Measurements from ENCODE around the gene NUTF2. TPM values are rescaled to one million over a fixed set of nuclear protein-coding genes. Genes with fewer than 3 reads are reported as not detected.

Gene NUTF2
- total and polyA plus RNA-seq, 2 experiments from 2014 or later, result 100 to 197 TPM

DNA sequence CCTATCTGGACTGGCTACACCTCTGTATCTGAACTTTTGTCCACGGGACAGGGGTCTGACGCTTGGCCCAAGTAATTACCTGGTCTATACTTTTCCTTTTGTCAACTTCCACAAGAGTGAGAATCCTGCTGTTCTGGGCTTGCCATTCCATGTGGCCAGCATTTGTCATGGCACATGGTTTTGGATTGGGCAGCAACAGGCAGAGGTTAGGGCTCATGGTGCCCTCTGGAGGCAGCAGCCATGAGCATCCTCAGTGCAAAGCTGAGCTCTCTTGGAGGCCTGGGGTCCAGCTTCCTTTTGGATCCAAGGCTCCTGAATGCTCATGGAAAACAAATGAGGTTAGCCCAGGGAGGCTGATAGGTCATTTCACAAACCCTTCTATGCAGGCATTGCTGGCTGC, 18.6 kb downstream of the NUTF2 start:
- Histone ChIP-seq H3K9me3 (ENCODE audit: low read depth) (no peaks in the 10 kb centered on the region), H3K36me3 (replicated peaks; ENCODE audit: insufficient read depth, low read depth) (no peaks in the 10 kb centered on the region), H3K27ac (no peak overlapping the region), H3K4me1 (ENCODE audit: insufficient read depth) (peaks cover 3% of the 10 kb centered on the region), H3K4me3 (no peak overlapping the region), H3K9me2 (replicated peaks; ENCODE audit: insufficient read depth) (no peaks in the 10 kb centered on the region), H3K27me3 (no peaks in the 10 kb centered on the region), H2AFZ (no peak overlapping the region), H3K79me2 (peaks cover 72% of the 10 kb centered on the region), H4K20me1 (ENCODE audit: insufficient read depth, poor library complexity, severe bottlenecking) (peaks cover 43% of the 10 kb centered on the region), H3K4me2 (no peak overlapping the region)
- DNase-seq (ENCODE audit: low spot score), result no peak
- TF ChIP-seq, protein P1, sequence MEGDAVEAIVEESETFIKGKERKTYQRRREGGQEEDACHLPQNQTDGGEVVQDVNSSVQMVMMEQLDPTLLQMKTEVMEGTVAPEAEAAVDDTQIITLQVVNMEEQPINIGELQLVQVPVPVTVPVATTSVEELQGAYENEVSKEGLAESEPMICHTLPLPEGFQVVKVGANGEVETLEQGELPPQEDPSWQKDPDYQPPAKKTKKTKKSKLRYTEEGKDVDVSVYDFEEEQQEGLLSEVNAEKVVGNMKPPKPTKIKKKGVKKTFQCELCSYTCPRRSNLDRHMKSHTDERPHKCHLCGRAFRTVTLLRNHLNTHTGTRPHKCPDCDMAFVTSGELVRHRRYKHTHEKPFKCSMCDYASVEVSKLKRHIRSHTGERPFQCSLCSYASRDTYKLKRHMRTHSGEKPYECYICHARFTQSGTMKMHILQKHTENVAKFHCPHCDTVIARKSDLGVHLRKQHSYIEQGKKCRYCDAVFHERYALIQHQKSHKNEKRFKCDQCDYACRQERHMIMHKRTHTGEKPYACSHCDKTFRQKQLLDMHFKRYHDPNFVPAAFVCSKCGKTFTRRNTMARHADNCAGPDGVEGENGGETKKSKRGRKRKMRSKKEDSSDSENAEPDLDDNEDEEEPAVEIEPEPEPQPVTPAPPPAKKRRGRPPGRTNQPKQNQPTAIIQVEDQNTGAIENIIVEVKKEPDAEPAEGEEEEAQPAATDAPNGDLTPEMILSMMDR (IDR thresholded peaks at IDR 0.05; ENCODE audit: poor library complexity), result peak; percentile 36
- TF ChIP-seq EZH2 (IDR thresholded peaks at IDR 0.05; ENCODE audit: borderline replicate concordance) (no peak), EZH2phosphoT487 (IDR thresholded peaks at IDR 0.05; ENCODE audit: low read depth, severe bottlenecking, unreplicated experiment) (no peak)
- 100% methylated on average over 2 of the region's 2 CpGs for WGBS (ENCODE audit: low lambda C conversion rate, missing lambda C conversion rate)

DNA sequence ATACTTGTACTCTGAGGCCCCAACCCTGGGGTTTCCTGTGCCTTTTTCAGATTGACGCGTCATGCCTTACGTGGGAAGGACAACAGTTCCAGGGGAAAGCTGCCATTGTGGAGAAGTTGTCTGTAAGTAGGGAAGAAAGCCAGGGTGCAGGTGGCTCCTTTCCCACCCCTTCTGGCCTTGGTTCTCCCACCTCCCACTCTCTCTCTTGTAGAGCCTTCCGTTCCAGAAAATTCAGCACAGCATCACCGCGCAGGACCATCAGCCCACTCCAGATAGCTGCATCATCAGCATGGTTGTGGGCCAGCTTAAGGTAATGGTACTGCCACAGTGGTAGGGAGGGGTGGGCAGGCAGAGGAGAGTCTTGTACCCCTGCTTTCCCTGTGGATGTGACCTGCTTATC, 21.6 kb downstream of the NUTF2 start:
- no peaks in the 10 kb centered on the region for H3K36me3 ChIP-seq (replicated peaks; ENCODE audit: insufficient read depth, low read depth)
- peaks cover 13% of the 10 kb centered on the region for H4K20me1 ChIP-seq (ENCODE audit: insufficient read depth, poor library complexity, severe bottlenecking)
- no peak overlapping the region for H3K4me3 ChIP-seq
- H3K27ac ChIP-seq, result no peak overlapping the region
- H3K9me2 ChIP-seq (replicated peaks; ENCODE audit: insufficient read depth), result no peaks in the 10 kb centered on the region
- TF ChIP-seq EZH2 (IDR thresholded peaks at IDR 0.05; ENCODE audit: borderline replicate concordance) (no peak), EZH2phosphoT487 (IDR thresholded peaks at IDR 0.05; ENCODE audit: low read depth, severe bottlenecking, unreplicated experiment) (no peak)
- TF ChIP-seq, protein P1 (IDR thresholded peaks at IDR 0.05; ENCODE audit: poor library complexity), result no peak
- H3K4me1 ChIP-seq (ENCODE audit: insufficient read depth), result no peaks in the 10 kb centered on the region
- no peak overlapping the region for H3K4me2 ChIP-seq
- 95% methylated on average over 6 of the region's 6 CpGs for WGBS (ENCODE audit: low lambda C conversion rate, missing lambda C conversion rate)
- no peaks in the 10 kb centered on the region for H3K9me3 ChIP-seq (ENCODE audit: low read depth)
- no peak overlapping the region for H2AFZ ChIP-seq
- H3K27me3 ChIP-seq, result no peaks in the 10 kb centered on the region
- peaks cover 46% of the 10 kb centered on the region for H3K79me2 ChIP-seq
- no peak for DNase-seq (ENCODE audit: low spot score)

DNA sequence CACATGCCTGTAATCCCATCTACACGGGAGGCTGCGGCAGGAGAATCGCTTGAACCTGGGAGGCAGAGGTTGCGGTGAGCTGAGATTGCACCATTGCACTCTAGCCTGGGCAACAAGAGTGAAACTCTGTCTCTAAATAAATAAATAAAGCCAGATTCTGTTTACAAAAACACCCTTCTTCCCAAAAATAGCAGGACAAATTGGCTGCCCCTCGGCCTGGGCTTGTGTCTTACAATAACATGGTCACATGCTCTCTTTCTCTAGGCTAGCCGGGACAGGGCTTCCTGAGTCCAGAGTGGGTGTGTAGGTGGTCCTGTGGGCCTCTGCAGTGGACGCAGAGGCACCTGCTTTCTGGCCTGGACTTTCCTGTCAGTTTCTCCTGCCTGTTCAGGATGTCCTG, 22.9 kb downstream of the NUTF2 start:
- H2AFZ ChIP-seq, result no peak overlapping the region
- peaks cover 47% of the 10 kb centered on the region for H3K79me2 ChIP-seq
- H3K27me3 ChIP-seq, result no peaks in the 10 kb centered on the region
- H3K27ac ChIP-seq, result no peak overlapping the region
- H3K4me1 ChIP-seq (ENCODE audit: insufficient read depth), result peaks cover 7% of the 10 kb centered on the region
- peaks cover 14% of the 10 kb centered on the region for H4K20me1 ChIP-seq (ENCODE audit: insufficient read depth, poor library complexity, severe bottlenecking)
- no peak for TF ChIP-seq EZH2 (IDR thresholded peaks at IDR 0.05; ENCODE audit: borderline replicate concordance)
- no peak for TF ChIP-seq EZH2phosphoT487 (IDR thresholded peaks at IDR 0.05; ENCODE audit: low read depth, severe bottlenecking, unreplicated experiment)
- TF ChIP-seq, protein P1 (IDR thresholded peaks at IDR 0.05; ENCODE audit: poor library complexity), result no peak
- no peak for DNase-seq (ENCODE audit: low spot score)
- no peak overlapping the region for H3K4me3 ChIP-seq
- WGBS (ENCODE audit: low lambda C conversion rate, missing lambda C conversion rate), result 93% methylated on average over 7 of the region's 7 CpGs
- no peak overlapping the region for H3K4me2 ChIP-seq
- no peaks in the 10 kb centered on the region for H3K36me3 ChIP-seq (replicated peaks; ENCODE audit: insufficient read depth, low read depth)
- no peaks in the 10 kb centered on the region for H3K9me3 ChIP-seq (ENCODE audit: low read depth)
- no peaks in the 10 kb centered on the region for H3K9me2 ChIP-seq (replicated peaks; ENCODE audit: insufficient read depth)

DNA sequence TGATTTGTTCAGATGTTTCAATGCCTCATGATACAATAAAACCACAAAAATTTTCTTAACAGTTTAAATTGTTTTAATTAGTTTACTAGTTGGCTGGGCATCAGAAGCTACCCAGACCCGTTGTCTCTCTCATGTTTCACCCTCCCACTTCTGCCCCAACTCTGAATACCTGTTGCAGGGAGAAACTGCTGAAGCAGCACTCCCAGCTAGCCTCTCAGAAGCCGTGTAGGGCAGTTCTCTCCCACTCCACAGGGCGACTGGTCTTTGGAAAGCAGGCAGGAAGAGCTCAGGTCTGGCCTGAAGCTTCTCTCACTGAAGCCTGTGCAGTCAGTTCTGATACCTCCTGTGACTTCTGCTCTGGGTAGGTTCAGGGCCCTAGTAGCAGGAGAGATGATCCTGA, 24.5 kb downstream of the NUTF2 start:
- no peaks in the 10 kb centered on the region for H3K36me3 ChIP-seq (replicated peaks; ENCODE audit: insufficient read depth, low read depth)
- peaks cover 50% of the 10 kb centered on the region for H3K79me2 ChIP-seq
- H3K27ac ChIP-seq, result no peak overlapping the region

More for the DNA sequence above, 24.5 kb downstream of the NUTF2 start:
- DNase-seq (ENCODE audit: low spot score), result no peak
- H2AFZ ChIP-seq, result no peak overlapping the region
- peaks cover 21% of the 10 kb centered on the region for H4K20me1 ChIP-seq (ENCODE audit: insufficient read depth, poor library complexity, severe bottlenecking)
- TF ChIP-seq EZH2 (IDR thresholded peaks at IDR 0.05; ENCODE audit: borderline replicate concordance), result no peak
- 79% methylated on average over 3 of the region's 3 CpGs for WGBS (ENCODE audit: low lambda C conversion rate, missing lambda C conversion rate)
- no peaks in the 10 kb centered on the region for H3K27me3 ChIP-seq
- H3K9me3 ChIP-seq (ENCODE audit: low read depth), result no peaks in the 10 kb centered on the region
- no peak overlapping the region for H3K4me2 ChIP-seq
- no peaks in the 10 kb centered on the region for H3K9me2 ChIP-seq (replicated peaks; ENCODE audit: insufficient read depth)
- peaks cover 10% of the 10 kb centered on the region for H3K4me1 ChIP-seq (ENCODE audit: insufficient read depth)
- H3K4me3 ChIP-seq, result no peak overlapping the region

All from hepatocyte (in vitro differentiated cells).